Measurements from ENCODE around the gene VTI1A. TPM values are rescaled to one million over a fixed set of nuclear protein-coding genes. Genes with fewer than 3 reads are reported as not detected.

The VTI1A gene
- total and polyA plus RNA-seq, 2 of the 13 experiments (the other 11 are each of a cell fraction or from before 2014, with no cell fraction given) = 11.7 to 32.7 TPM

GRCh38 chr10:112763916-112764520, 317.0 kb downstream of the VTI1A start (continued):
- no peak for TF ChIP-seq SCMH1 (CRISPR knock-in tag; IDR thresholded peaks at IDR 0.05; ENCODE audit: borderline replicate concordance)
- TF ChIP-seq ZC3H4 (CRISPR knock-in tag; IDR thresholded peaks at IDR 0.05; ENCODE audit: borderline replicate concordance) = no peak
- TF ChIP-seq ZNF350 (CRISPR knock-in tag; IDR thresholded peaks at IDR 0.05; ENCODE audit: borderline replicate concordance, low read depth) = no peak
- TF ChIP-seq ZUFSP (CRISPR knock-in tag; IDR thresholded peaks at IDR 0.05; ENCODE audit: borderline replicate concordance) = no peak
- TF ChIP-seq SNAPC4 (CRISPR knock-in tag; IDR thresholded peaks at IDR 0.05) = no peak

Data from HepG2 (cell line).